ENCODE results near the gene MARCO. TPM values are rescaled to one million over a fixed set of nuclear protein-coding genes. Genes with fewer than 3 reads are reported as not detected.

MARCO gene
- total and polyA plus RNA-seq, 4 donors, result 0.54 to 29.2 (median 11.6) TPM

DNA sequence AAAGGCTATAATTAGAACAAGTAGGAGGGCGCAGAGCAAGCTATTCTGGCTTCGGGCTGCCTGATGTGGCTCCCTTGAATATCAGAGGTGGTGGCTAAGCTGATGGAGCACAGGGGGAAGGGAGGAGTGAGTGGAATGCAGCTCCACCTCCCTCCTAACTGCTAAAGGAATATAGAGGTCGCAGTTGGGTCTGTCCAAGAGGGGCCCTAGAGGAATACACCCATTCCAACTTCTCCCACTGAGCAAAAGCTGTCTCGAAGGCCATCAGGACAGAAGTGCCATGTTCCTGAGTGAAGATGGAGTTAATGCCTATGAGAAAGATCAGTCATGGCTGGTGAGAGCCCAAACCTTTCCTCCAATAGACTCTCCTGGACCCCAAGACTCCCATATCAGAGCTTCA is 32.8 kb upstream of the MARCO start:
- DNase-seq, result no peak
- Histone ChIP-seq H3K27me3 (ENCODE audit: control insufficient read depth in 1 of 2, insufficient read depth in 2 of 2, low read length in 1 of 2) (peaks cover 0 to 2% of the 10 kb centered on the region in 2 donors), H3K27ac (ENCODE audit: low read depth in 1 of 2, low read length in 2 of 2) (no peak overlapping the region), H3K9me3 (ENCODE audit: control insufficient read depth, low read length) (no peaks in the 10 kb centered on the region), H3K36me3 (ENCODE audit: control insufficient read depth in 1 of 2, insufficient read depth in 2 of 2, low read length in 1 of 2) (no peaks in the 10 kb centered on the region), H3K4me1 (ENCODE audit: control insufficient read depth in 1 of 2, insufficient read depth in 2 of 2, low read length in 2 of 2) (no peaks in the 10 kb centered on the region), H3K4me3 (ENCODE audit: low read length in 2 of 2) (no peak overlapping the region)
- intact Hi-C loops (cut with DNase I), result no loop called here
- WGBS, 2 donors, result 53 to 56% methylated on average over 4 of the region's 4 CpGs
- ATAC-seq (ENCODE audit: low FRiP score), result no peak

- ATAC-seq (ENCODE audit: low FRiP score) (no peak), DNase-seq (no peak)
- WGBS, 2 donors, result 55% methylated on average over 5 of the region's 5 CpGs
- Histone ChIP-seq H3K4me1 (ENCODE audit: control insufficient read depth in 1 of 2, insufficient read depth in 2 of 2, low read length in 2 of 2) (no peaks in the 10 kb centered on the region), H3K9me3 (ENCODE audit: control insufficient read depth, low read length) (no peaks in the 10 kb centered on the region), H3K27ac (ENCODE audit: low read depth in 1 of 2, low read length in 2 of 2) (no peak overlapping the region), H3K36me3 (ENCODE audit: control insufficient read depth in 1 of 2, insufficient read depth in 2 of 2, low read length in 1 of 2) (no peaks in the 10 kb centered on the region), H3K27me3 (ENCODE audit: control insufficient read depth in 1 of 2, insufficient read depth in 2 of 2, low read length in 1 of 2) (peaks cover 0 to 2% of the 10 kb centered on the region in 2 donors), H3K4me3 (ENCODE audit: low read length in 2 of 2) (no peak overlapping the region)
- intact Hi-C loops (cut with DNase I), result no loop called here
These were observed 30.7 kb upstream of the MARCO start for GRCh38 chr2:118911166-118911856.

GRCh38 chr2:118911936-118912335 is 30.1 kb upstream of the MARCO start:
- Histone ChIP-seq H3K4me1 (ENCODE audit: control insufficient read depth in 1 of 2, insufficient read depth in 2 of 2, low read length in 2 of 2) (no peaks in the 10 kb centered on the region), H3K27me3 (ENCODE audit: control insufficient read depth in 1 of 2, insufficient read depth in 2 of 2, low read length in 1 of 2) (peaks cover 0 to 2% of the 10 kb centered on the region in 2 donors), H3K27ac (ENCODE audit: low read depth in 1 of 2, low read length in 2 of 2) (no peak overlapping the region), H3K4me3 (ENCODE audit: low read length in 2 of 2) (no peak overlapping the region), H3K36me3 (ENCODE audit: control insufficient read depth in 1 of 2, insufficient read depth in 2 of 2, low read length in 1 of 2) (no peaks in the 10 kb centered on the region), H3K9me3 (ENCODE audit: control insufficient read depth, low read length) (no peaks in the 10 kb centered on the region)
- DNase-seq, result no peak
- no peak for ATAC-seq (ENCODE audit: low FRiP score)
- 74 to 85% methylated on average over 8 of the region's 8 CpGs for WGBS, 2 donors
- intact Hi-C loops (cut with DNase I), result no loop called here

GRCh38 chr2:118913131-118913802 is 28.7 kb upstream of the MARCO start:
- H3K36me3 ChIP-seq (ENCODE audit: control insufficient read depth in 1 of 2, insufficient read depth in 2 of 2, low read length in 1 of 2), result no peaks in the 10 kb centered on the region
- intact Hi-C loops (cut with DNase I), result no loop called here
- H3K4me1 ChIP-seq (ENCODE audit: control insufficient read depth in 1 of 2, insufficient read depth in 2 of 2, low read length in 2 of 2), result no peaks in the 10 kb centered on the region
- H3K27ac ChIP-seq (ENCODE audit: low read depth in 1 of 2, low read length in 2 of 2), result no peak overlapping the region
- WGBS, 2 donors, result 20 to 32% methylated on average over 3 of the region's 3 CpGs
- DNase-seq, result no peak
- H3K27me3 ChIP-seq (ENCODE audit: control insufficient read depth in 1 of 2, insufficient read depth in 2 of 2, low read length in 1 of 2), result peaks cover 0 to 2% of the 10 kb centered on the region in 2 donors
- no peaks in the 10 kb centered on the region for H3K9me3 ChIP-seq (ENCODE audit: control insufficient read depth, low read length)
- H3K4me3 ChIP-seq (ENCODE audit: low read length in 2 of 2), result no peak overlapping the region
- no peak for ATAC-seq (ENCODE audit: low FRiP score)

DNA sequence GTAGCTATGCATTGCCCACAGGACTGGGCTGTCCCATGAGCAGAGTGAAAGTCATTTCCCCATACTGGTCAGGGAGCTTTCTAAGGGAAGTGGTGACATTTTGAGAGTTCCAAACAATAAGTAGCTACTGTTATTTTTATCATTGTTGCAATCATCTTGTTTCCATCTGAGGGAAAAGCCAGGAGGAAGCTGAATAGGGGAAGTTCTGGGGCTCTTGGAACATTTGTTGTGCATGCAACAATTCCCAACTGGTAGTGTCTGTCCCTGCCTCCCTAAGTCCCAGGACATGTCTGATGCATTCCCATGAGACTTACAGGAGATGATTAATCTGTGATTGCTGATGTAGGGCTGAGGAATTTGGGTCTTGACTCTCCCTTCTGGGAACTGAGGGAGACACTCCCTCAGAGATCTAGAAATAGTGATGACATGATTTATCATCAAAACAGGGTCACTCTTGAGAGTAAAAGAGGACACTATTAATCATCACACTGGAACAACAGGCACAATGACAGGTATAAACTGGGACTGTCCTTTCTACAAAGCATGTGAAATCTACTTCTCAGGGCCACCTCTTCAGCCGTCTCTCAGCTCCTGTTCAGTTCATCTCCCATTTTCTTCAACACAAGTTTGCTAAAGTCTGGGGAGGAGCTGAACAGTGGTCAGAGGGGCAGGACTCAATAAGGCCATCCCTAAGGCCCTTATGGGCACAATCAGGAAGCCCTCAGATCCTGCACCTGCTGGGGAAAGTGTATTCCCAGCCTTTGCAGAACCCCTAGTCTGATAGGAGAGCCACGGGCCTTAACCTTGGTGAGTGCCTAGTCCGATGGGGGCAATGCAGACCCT is 28.0 kb upstream of the MARCO start:
- no peak overlapping the region for H3K27ac ChIP-seq (ENCODE audit: low read depth in 1 of 2, low read length in 2 of 2)
- intact Hi-C loops (cut with DNase I), result no loop called here
- ATAC-seq (ENCODE audit: low FRiP score) (no peak), DNase-seq (no peak)
- no peaks in the 10 kb centered on the region for H3K4me1 ChIP-seq (ENCODE audit: control insufficient read depth in 1 of 2, insufficient read depth in 2 of 2, low read length in 2 of 2)
- no peak overlapping the region for H3K4me3 ChIP-seq (ENCODE audit: low read length in 2 of 2)
- no peaks in the 10 kb centered on the region for H3K36me3 ChIP-seq (ENCODE audit: control insufficient read depth in 1 of 2, insufficient read depth in 2 of 2, low read length in 1 of 2)
- 66% methylated on average over 3 of the region's 3 CpGs for WGBS, 2 donors
- peaks cover 0 to 2% of the 10 kb centered on the region in 2 donors for H3K27me3 ChIP-seq (ENCODE audit: control insufficient read depth in 1 of 2, insufficient read depth in 2 of 2, low read length in 1 of 2)
- H3K9me3 ChIP-seq (ENCODE audit: control insufficient read depth, low read length), result no peaks in the 10 kb centered on the region

DNA sequence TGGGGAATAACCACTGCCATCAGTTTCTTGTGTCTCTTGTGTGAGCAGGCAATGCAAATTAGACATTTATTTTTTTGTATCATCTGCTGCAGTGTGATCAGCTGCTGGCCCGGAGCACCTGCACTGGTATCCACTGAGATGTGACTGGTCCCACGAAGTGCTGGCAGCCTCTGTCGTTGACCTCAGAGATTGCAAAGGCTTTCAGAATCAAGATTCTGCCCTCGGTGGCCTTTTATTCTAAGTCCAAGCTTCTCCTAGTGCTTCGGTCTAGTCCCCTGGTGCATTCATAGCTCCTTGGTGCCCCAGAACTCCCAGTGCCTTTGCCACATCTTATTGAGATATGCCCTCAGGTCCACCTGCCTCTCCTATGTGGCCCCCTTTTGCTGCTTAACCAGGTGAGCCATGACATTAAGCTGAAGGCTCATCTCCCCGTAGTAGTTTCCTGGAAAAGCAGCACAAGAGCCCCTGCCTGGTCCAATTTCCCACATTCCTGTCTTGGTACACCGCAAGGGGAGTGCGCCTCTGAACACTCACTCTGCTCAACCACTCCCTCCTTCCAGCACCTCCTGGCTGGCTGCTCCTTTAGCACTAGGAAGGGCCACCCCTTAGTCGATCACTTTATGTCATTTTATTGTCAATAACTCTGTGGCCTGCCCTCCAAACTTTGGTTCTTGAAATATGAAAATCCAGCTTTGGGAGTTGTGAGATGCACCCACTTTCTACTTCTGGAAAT is 27.1 kb upstream of the MARCO start:
- peaks cover 0 to 2% of the 10 kb centered on the region in 2 donors for H3K27me3 ChIP-seq (ENCODE audit: control insufficient read depth in 1 of 2, insufficient read depth in 2 of 2, low read length in 1 of 2)
- 76 to 81% methylated on average over 9 of the region's 9 CpGs for WGBS, 2 donors
- no peak overlapping the region for H3K4me3 ChIP-seq (ENCODE audit: low read length in 2 of 2)
- DNase-seq (no peak), ATAC-seq (ENCODE audit: low FRiP score) (no peak)
- intact Hi-C loops (cut with DNase I), result no loop called here
- no peaks in the 10 kb centered on the region for H3K4me1 ChIP-seq (ENCODE audit: control insufficient read depth in 1 of 2, insufficient read depth in 2 of 2, low read length in 2 of 2)
- H3K9me3 ChIP-seq (ENCODE audit: control insufficient read depth, low read length), result no peaks in the 10 kb centered on the region
- H3K36me3 ChIP-seq (ENCODE audit: control insufficient read depth in 1 of 2, insufficient read depth in 2 of 2, low read length in 1 of 2), result no peaks in the 10 kb centered on the region
- H3K27ac ChIP-seq (ENCODE audit: low read depth in 1 of 2, low read length in 2 of 2), result no peak overlapping the region

DNA sequence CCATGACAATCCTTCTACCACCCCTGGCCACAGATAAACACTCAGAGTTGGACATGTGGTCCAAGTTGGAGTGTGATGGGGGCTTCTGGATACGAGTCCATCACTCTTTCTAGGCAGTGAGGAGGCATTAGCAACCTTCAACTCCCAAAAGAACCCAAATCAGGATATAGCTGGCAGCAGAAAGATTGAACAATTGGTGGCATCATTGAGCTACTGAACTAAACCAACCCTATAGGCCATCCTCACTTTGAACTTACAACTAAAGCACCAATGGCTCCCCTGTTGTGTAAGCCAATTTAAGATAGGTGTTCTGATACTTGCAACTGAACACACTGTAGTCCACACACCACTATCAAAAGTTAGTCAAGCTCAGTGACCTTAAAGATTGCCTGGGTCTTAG is 24.0 kb upstream of the MARCO start:
- WGBS, 2 donors, result 55 to 62% methylated on average over 1 of the region's 1 CpG
- H3K36me3 ChIP-seq (ENCODE audit: control insufficient read depth in 1 of 2, insufficient read depth in 2 of 2, low read length in 1 of 2), result no peaks in the 10 kb centered on the region
- no peak for ATAC-seq (ENCODE audit: low FRiP score)
- no peak overlapping the region for H3K27ac ChIP-seq (ENCODE audit: low read depth in 1 of 2, low read length in 2 of 2)
- intact Hi-C loops (cut with DNase I), result no loop called here
- DNase-seq, result no peak
- peaks cover 0 to 2% of the 10 kb centered on the region in 2 donors for H3K27me3 ChIP-seq (ENCODE audit: control insufficient read depth in 1 of 2, insufficient read depth in 2 of 2, low read length in 1 of 2)
- H3K4me3 ChIP-seq (ENCODE audit: low read length in 2 of 2), result no peak overlapping the region
- H3K4me1 ChIP-seq (ENCODE audit: control insufficient read depth in 1 of 2, insufficient read depth in 2 of 2, low read length in 2 of 2), result no peaks in the 10 kb centered on the region
- no peaks in the 10 kb centered on the region for H3K9me3 ChIP-seq (ENCODE audit: control insufficient read depth, low read length)

- intact Hi-C loops (cut with DNase I), result no loop called here
- Histone ChIP-seq H3K4me1 (ENCODE audit: control insufficient read depth in 1 of 2, insufficient read depth in 2 of 2, low read length in 2 of 2) (no peaks in the 10 kb centered on the region), H3K27ac (ENCODE audit: low read depth in 1 of 2, low read length in 2 of 2) (no peak overlapping the region), H3K27me3 (ENCODE audit: control insufficient read depth in 1 of 2, insufficient read depth in 2 of 2, low read length in 1 of 2) (peaks cover 0 to 4% of the 10 kb centered on the region in 2 donors), H3K4me3 (ENCODE audit: low read length in 2 of 2) (no peak overlapping the region), H3K9me3 (ENCODE audit: control insufficient read depth, low read length) (no peaks in the 10 kb centered on the region), H3K36me3 (ENCODE audit: control insufficient read depth in 1 of 2, insufficient read depth in 2 of 2, low read length in 1 of 2) (no peaks in the 10 kb centered on the region)
- 61 to 64% methylated on average over 7 of the region's 7 CpGs for WGBS, 2 donors
- DNase-seq (no peak), ATAC-seq (ENCODE audit: low FRiP score) (no peak)
These were observed 20.3 kb upstream of the MARCO start for GRCh38 chr2:118921646-118922045.

Measured in aorta (tissue), 5 donors.